GM20000 (cell line): ENCODE data around the gene CD53.
"Not testable (repeated sequence)": the region's sequence is repeated elsewhere in the genome, so short reads cannot be mapped to it uniquely, and the experiment has no call there.

Experiments used
- DNase-seq: peaks from one replicate; pipeline ENCODE4 v3.0.0; 2012; ENCODE audit warnings: low spot score
- TF ChIP-seq, protein P1 (sequence below): IDR thresholded peaks from 2 replicates; pipeline ENCODE4 v1.5.1; 2012; ENCODE audit warnings: mild to moderate bottlenecking, control low read depth; ENCODE audit errors: extremely low read depth, missing control alignments

The CD53 gene

GRCh38 chr1:110872745-110873720 lies at the start of gene CD53:
Gene CD53, plus strand, starts transcription at chr1:110873148. Its CDS starts 18,261 bp downstream, at chr1:110891409.
- TF ChIP-seq, protein P1, sequence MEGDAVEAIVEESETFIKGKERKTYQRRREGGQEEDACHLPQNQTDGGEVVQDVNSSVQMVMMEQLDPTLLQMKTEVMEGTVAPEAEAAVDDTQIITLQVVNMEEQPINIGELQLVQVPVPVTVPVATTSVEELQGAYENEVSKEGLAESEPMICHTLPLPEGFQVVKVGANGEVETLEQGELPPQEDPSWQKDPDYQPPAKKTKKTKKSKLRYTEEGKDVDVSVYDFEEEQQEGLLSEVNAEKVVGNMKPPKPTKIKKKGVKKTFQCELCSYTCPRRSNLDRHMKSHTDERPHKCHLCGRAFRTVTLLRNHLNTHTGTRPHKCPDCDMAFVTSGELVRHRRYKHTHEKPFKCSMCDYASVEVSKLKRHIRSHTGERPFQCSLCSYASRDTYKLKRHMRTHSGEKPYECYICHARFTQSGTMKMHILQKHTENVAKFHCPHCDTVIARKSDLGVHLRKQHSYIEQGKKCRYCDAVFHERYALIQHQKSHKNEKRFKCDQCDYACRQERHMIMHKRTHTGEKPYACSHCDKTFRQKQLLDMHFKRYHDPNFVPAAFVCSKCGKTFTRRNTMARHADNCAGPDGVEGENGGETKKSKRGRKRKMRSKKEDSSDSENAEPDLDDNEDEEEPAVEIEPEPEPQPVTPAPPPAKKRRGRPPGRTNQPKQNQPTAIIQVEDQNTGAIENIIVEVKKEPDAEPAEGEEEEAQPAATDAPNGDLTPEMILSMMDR: no peak
- DNase-seq: peak; percentile 73

DNA sequence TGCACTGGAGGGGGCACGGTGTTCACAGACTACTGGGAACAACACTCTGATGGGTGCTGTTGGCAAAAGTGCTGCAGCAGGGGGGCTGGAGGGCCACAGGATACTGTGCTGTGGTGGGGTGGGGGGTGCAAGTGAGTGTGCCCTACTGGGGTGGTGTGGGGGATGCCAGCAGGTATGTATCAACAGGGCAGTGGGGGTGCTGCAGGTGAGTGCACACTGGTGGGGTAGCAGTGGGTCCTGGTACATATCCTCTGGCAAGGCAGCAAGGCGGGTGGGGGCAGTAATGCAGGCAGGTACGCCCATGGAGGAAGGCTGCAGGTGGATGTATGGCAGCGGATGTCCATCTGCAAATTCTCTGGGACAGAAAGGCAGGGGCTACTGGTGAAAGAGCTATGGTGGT lies 48.8 kb upstream of the CD53 start:
- DNase-seq: no peak
- TF ChIP-seq, protein P1: no peak

GRCh38 chr1:110829955-110830553 lies 42.9 kb upstream of the CD53 start:
- TF ChIP-seq, protein P1: peak; percentile 43
- DNase-seq: peak; percentile 34

DNA sequence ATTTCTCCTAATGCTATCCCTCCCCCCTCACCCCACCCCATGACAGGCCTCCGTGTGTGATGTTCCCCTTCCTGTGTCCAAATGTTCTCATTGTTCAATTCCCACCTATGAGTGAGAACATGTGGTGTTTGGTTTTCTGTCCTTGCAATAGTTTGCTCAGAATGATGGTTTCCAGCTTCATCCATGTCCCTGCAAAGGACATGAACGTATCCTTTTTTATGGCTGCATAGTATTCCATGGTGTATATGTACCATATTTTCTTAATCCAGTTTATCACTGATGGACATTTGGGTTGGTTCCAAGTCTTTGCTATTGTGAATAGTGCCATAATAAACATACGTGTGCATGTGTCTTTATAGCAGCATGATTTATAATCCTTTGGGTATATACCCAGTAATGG lies 39.2 kb upstream of the CD53 start:
- not testable (repeated sequence) for DNase-seq

- DNase-seq: no peak
- TF ChIP-seq, protein P1: no peak
Observed at GRCh38 chr1:110846861-110847260, 26.1 kb upstream of the CD53 start.

- TF ChIP-seq, protein P1: no peak
- no peak for DNase-seq
Observed at GRCh38 chr1:110850145-110850544, 22.8 kb upstream of the CD53 start.

- no peak for DNase-seq
- TF ChIP-seq, protein P1: no peak
Observed at GRCh38 chr1:110850627-110851026, 22.3 kb upstream of the CD53 start.

DNA sequence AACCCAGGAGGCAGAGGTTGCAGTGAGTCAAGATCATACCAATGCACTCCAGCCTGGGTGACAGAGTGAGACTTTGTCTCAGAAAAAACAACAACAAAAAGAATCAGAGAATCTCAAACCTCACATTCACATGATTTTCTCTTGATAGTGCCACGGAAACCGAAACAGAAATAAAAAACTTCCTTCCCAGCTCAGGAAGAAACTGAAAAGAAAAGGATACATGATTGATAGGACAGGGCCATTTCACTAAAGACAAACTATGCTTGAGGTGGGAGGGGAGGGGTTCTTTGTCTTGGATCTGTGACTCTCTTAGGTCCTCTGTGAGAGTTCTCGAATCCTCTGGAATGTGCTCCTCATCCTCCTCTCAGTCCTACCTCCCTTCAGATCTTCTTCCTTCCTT lies 19.8 kb upstream of the CD53 start:
- no peak for DNase-seq
- TF ChIP-seq, protein P1: no peak
